Measurements from ENCODE around the gene EHD1. TPM values are rescaled to one million over a fixed set of nuclear protein-coding genes. Genes with fewer than 3 reads are reported as not detected.

EHD1 gene
- total and polyA plus RNA-seq, 9 of the 15 experiments (the other 6 are each of a cell fraction or from before 2014, with no cell fraction given), result 0.46 to 65.0 (median 16.4) TPM

DNA sequence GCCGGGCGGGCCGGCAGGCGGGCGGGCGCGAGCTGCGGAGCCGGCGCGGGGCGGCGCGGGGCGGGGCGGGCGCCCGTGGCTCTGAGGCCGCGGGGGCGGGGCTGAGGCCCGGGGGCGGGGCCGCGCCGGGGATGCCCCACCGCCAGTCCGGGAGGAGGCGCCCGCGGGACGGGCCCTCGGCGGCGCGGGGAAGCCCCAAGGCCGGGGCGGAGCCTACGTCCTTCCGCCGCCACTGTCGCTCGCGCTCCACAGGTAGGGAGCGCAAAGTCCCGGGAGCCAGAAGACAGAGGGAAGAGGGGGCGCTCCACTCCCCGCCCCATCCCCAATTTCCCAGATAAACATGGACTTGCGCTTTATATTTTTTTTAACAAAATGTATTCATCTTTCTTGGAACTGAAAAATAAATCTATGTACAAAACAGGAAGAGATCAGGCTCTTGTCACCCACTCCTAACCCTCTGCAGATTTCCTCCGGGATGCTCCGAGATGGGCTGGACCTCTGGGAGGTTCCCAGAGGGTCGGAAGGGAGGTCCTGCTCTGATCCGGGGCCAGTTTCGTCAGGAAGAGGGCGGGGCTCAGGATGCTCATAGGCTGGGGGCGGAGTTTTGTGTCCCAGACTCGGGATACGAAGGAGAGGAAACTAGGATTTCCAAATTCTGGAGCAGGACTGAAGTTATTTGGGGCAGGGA is 75.1 kb downstream of the EHD1 start, which contains the start of gene MAP4K2 (continued):
- TF ChIP-seq KAT2B (IDR thresholded peaks at IDR 0.05; ENCODE audit: low read depth, low read length), result no peak
- TF ChIP-seq HCFC1 (IDR thresholded peaks at IDR 0.05; ENCODE audit: low read depth, low read length), result peak; percentile 48; the same call in 1 of the 2 replicates

DNA sequence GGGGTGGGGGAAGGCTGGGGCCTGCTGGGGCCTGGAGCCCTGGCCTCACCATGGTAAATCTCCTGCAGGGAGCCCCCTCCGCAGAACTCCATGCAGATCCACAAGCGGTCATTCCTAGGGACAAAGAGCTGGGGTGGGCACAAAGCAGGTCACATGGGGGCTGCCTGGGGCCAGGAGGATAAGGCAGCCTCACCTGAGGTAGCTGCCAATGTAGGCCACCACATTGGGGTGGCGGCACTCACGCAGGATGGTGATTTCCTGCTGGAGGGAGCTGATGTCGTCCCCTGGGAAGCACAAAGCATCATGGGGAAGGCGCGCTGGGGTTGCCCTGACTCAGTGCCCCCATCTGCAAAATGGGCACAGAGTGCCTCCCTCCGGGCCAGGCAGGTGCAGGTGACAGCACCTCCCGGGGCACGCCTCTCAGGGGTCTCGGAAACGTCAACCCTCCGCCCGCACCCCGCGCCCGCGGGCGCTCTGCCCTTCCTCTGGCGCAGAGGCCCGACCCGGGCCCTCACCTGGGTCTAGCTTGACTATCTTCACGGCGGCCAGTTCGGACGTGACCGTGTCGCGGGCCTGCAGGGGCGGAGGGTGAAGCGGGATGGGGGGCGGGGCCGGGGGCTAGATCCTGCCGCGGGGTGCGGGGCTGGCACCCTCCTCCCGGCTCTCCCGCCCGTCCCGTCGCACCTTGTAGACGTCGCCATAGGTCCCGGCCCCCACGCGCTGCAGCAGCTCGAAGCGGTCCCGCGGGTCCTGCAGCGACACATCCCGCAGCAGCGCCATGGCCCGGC is 75.9 kb downstream of the EHD1 start:
- H3K9me1 ChIP-seq (ENCODE audit: control insufficient read depth, insufficient read depth, low read length), result no peaks in the 10 kb centered on the region
- ChIA-PET POLR2A (interaction anchor here (0.7 to 1.4 kb wide), 3 partner anchors 8 to 43 kb away, joined by 3 to 4 read pairs (median 3); partner anchors contain the start of genes PYGM and SF1), CTCF (ENCODE audit: low intra/inter-chr PET ratio) (interaction anchor here (0.5 kb wide), 1 partner anchor 44 kb away, joined by 3 read pairs; no protein-coding TSS in a partner anchor)
- H3K4me3 ChIP-seq, result peak overlapping the region; percentile 49
- no peaks in the 10 kb centered on the region for H4K20me1 ChIP-seq (replicated peaks; ENCODE audit: control insufficient read depth, insufficient read depth, low read length)
- in situ Hi-C loops (cut with MboI), result no loop called here
- no peaks in the 10 kb centered on the region for H3K79me2 ChIP-seq (ENCODE audit: control insufficient read depth, insufficient read depth, low read length)
- intact Hi-C loops (cut with micrococcal nuclease), result loop anchor here (2.0 to 5.0 kb wide), 2 partner anchors 24 to 40 kb away; partner anchors contain the start of genes CDC42BPG and SF1
- 59% methylated on average over 9 of the region's 54 CpGs for WGBS (ENCODE audit: insufficient coverage, low coverage, missing lambda C conversion rate)
- no peaks in the 10 kb centered on the region for H3K27me3 ChIP-seq (ENCODE audit: control insufficient read depth in 2 of 2, insufficient read depth in 2 of 2, low read length in 2 of 2)
- peaks cover 30 to 62% of the 10 kb centered on the region in 2 experiments for H3K4me1 ChIP-seq (replicated peaks in 1 of 2; ENCODE audit: control insufficient read depth in 2 of 2, insufficient read depth in 2 of 2, low read length in 2 of 2)
- H3K9ac ChIP-seq (ENCODE audit: insufficient read depth in 1 of 2, low read depth in 2 of 2, low read length in 2 of 2), result peak overlapping the region in 1 of 2 experiments; percentile 83; a peak in 2 of 4 replicates
- BruUV-seq (replicated peaks), result no TSS peak
- FAIRE-seq (no peak), ATAC-seq (no peak), DNase-seq (ENCODE audit: extremely low read depth in 1 of 4, low spot score in 3 of 4) (peak in 1 of 4 experiments; percentile 30)
- no peak overlapping the region for H3K27ac ChIP-seq (ENCODE audit: extremely low read depth, low read depth, low read length)
- no peaks in the 10 kb centered on the region for H3K9me3 ChIP-seq (replicated peaks; ENCODE audit: control insufficient read depth, insufficient read depth, low read depth, low read length)
- peak overlapping the region; percentile 77 for H2AFZ ChIP-seq (ENCODE audit: low read depth, low read length)
- peaks cover 38% of the 10 kb centered on the region; the same call in 2 of the 3 replicates for H3K36me3 ChIP-seq (ENCODE audit: control insufficient read depth, insufficient read depth, low read length)
- peak overlapping the region; percentile 91 for H3K4me2 ChIP-seq (ENCODE audit: insufficient read depth, low read length)
- TF ChIP-seq POLR2G (IDR thresholded peaks at IDR 0.05; ENCODE audit: low read depth, low read length) (peak; percentile 71), PHF8 (IDR thresholded peaks at IDR 0.05; ENCODE audit: borderline replicate concordance, low read length) (peak; percentile 59; the same call in 1 of the 2 replicates), HDAC2 (IDR thresholded peaks at IDR 0.05) (peak; percentile 37; the same call in 1 of the 2 replicates), BCOR (IDR thresholded peaks at IDR 0.05) (peak; percentile 68), HMGN3 (IDR thresholded peaks at IDR 0.05; ENCODE audit: borderline replicate concordance, extremely low read depth, insufficient read length, low read depth, low read length) (peak; percentile 39), PTTG1 (tag; IDR thresholded peaks at IDR 0.05; ENCODE audit: low read depth) (no peak), MAZ (CRISPR knock-in tag; conservative IDR thresholded peaks at IDR 0.05 in 1 of 2, IDR thresholded peaks at IDR 0.05 in 1 of 2) (peak in 1 of 2 experiments; percentile 34; a peak in 1 of 4 replicates), CREM (IDR thresholded peaks at IDR 0.05; ENCODE audit: low read depth) (peak; percentile 80), POLR3A (IDR thresholded peaks at IDR 0.05; ENCODE audit: borderline replicate concordance, extremely low read depth, insufficient read depth, insufficient read length) (no peak), SMARCA5 (IDR thresholded peaks at IDR 0.05) (peak; percentile 46; the same call in 1 of the 2 replicates), MYBL2 (IDR thresholded peaks at IDR 0.05; ENCODE audit: low read depth) (no peak), MYBL2 (CRISPR knock-in tag; IDR thresholded peaks at IDR 0.05; ENCODE audit: borderline replicate concordance) (no peak), HNRNPL (IDR thresholded peaks at IDR 0.05; ENCODE audit: low read depth, low read length) (peak; percentile 67; the same call in 1 of the 2 replicates)
- TF ChIP-seq, protein P1, sequence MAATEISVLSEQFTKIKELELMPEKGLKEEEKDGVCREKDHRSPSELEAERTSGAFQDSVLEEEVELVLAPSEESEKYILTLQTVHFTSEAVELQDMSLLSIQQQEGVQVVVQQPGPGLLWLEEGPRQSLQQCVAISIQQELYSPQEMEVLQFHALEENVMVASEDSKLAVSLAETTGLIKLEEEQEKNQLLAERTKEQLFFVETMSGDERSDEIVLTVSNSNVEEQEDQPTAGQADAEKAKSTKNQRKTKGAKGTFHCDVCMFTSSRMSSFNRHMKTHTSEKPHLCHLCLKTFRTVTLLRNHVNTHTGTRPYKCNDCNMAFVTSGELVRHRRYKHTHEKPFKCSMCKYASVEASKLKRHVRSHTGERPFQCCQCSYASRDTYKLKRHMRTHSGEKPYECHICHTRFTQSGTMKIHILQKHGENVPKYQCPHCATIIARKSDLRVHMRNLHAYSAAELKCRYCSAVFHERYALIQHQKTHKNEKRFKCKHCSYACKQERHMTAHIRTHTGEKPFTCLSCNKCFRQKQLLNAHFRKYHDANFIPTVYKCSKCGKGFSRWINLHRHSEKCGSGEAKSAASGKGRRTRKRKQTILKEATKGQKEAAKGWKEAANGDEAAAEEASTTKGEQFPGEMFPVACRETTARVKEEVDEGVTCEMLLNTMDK (IDR thresholded peaks at IDR 0.05; ENCODE audit: borderline replicate concordance, insufficient read depth, low read depth, low read length, poor library complexity, severe bottlenecking), result no peak

Data from K562 (cell line).